Suprapubic skin (tissue), 4 donors: ENCODE results near the gene SYCE3. TPM values are rescaled to one million over a fixed set of nuclear protein-coding genes. Genes with fewer than 3 reads are reported as not detected.

ENCODE experiments used
- DNase-seq, 2 donors: peaks; one replicate each; pipeline ENCODE4 v3.0.0-alpha.2; 2019; ENCODE audit warnings: low spot score in 2 of 2
- H3K27ac ChIP-seq: fragments of 200-600 bp; sonication (generic); one replicate; pipeline ENCODE4 v1.5.1; 2019
- H3K27me3 ChIP-seq: fragments of 200-600 bp; sonication (generic); one replicate; pipeline ENCODE4 v1.5.1; 2019
- H3K36me3 ChIP-seq: fragments of 200-600 bp; sonication (generic); one replicate; pipeline ENCODE4 v1.5.1; 2019
- H3K4me1 ChIP-seq: fragments of 200-600 bp; sonication (generic); one replicate; pipeline ENCODE4 v1.5.1; 2019
- H3K4me3 ChIP-seq: fragments of 200-600 bp; sonication (generic); one replicate; pipeline ENCODE4 v1.5.1; 2019; ENCODE audit warnings: mild to moderate bottlenecking
- H3K9me3 ChIP-seq: fragments of 200-600 bp; sonication (generic); one replicate; pipeline ENCODE4 v1.5.1; 2019
- EP300 ChIP-seq: sonication (generic); formaldehyde crosslinking; IDR thresholded peaks from one replicate; pipeline ENCODE4 v1.6.1; 2017; ENCODE audit warnings: antibody characterized with exemption
- POLR2A ChIP-seq, 2 donors: fragments of 450-650 bp; IDR thresholded peaks; one replicate each; pipeline ENCODE4 v1.6.1; 2017; ENCODE audit warnings: antibody characterized with exemption in 2 of 2, mild to moderate bottlenecking in 2 of 2, moderate library complexity in 2 of 2
- POLR2AphosphoS5 ChIP-seq, 3 donors: sonication (generic); formaldehyde crosslinking; IDR thresholded peaks; one replicate each; pipeline ENCODE4 v1.6.1; 2017; ENCODE audit warnings: antibody characterized with exemption in 3 of 3
- WGBS: methylation state at CpG from one replicate; pipeline ENCODE4 v1.1.5; 2018; 5-methylcytosine and 5-hydroxymethylcytosine counted together
- total RNA-seq, 4 donors: library from RNA; depleted of rRNA; stranded (reverse); fragments of >200 nt; gene quantifications; one replicate each; pipeline ENCODE4 v1.1.0, GENCODE V29; 2016
- TF ChIP-seq, protein P1 (sequence below), 2 donors: fragments of 200-600 bp in 1 of 2; fragments of 450-650 bp in 1 of 2; sonication (generic) in 1 of 2; IDR thresholded peaks; one replicate each; pipeline ENCODE4 v1.5.1; 2016 to 2019; ENCODE audit warnings: antibody characterized with exemption in 2 of 2, mild to moderate bottlenecking in 1 of 2, moderate library complexity in 1 of 2

The SYCE3 gene
- total RNA-seq, 4 donors from 2014 or later: not detected

DNA sequence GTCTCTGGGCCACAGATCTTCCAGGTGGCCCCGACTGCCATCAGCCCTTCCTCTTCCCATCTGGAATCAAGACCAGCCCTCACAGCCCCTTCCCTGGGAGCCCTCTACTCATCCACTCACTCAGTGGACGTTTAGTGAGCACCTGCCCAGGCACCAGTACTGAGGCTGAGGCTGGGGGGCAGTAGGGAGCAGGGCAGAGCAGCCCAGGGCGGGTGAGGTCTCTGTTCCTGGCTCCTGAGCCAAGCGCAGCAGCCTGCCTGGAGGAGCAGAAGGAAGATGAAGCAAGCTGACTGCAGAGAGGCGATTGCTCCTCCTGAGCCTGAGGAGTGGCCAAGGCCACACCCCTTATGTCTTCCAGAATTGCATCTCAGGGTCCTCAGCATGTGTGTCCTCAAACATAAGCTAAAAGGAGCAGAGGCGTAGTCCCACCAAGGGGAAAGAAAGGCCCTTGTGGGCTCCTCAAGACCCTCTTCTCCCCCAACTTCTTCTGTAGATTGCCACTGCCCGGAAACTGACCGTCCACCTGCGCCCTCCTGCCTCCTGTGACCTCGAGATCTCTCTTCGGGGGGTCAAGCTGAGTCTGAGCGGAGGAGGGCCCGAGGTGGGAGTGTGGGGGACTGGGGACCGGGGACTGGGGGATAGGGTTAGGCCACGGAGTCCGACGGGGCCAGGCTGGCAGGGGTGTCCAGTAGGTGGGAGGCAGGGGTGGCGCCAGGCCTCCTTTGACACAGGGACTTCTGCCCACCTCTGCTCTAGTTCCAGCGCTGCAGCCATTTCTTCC is 43.6 kb upstream of the SYCE3 start:
- H3K4me1 ChIP-seq: peaks cover 5% of the 10 kb centered on the region
- H3K27ac ChIP-seq: no peak overlapping the region
- peaks cover 74% of the 10 kb centered on the region for H3K27me3 ChIP-seq
- TF ChIP-seq EP300 (no peak), POLR2AphosphoS5 (IDR thresholded peaks at IDR 0.05) (no peak), POLR2A (IDR thresholded peaks at IDR 0.05) (no peak)
- TF ChIP-seq, protein P1, sequence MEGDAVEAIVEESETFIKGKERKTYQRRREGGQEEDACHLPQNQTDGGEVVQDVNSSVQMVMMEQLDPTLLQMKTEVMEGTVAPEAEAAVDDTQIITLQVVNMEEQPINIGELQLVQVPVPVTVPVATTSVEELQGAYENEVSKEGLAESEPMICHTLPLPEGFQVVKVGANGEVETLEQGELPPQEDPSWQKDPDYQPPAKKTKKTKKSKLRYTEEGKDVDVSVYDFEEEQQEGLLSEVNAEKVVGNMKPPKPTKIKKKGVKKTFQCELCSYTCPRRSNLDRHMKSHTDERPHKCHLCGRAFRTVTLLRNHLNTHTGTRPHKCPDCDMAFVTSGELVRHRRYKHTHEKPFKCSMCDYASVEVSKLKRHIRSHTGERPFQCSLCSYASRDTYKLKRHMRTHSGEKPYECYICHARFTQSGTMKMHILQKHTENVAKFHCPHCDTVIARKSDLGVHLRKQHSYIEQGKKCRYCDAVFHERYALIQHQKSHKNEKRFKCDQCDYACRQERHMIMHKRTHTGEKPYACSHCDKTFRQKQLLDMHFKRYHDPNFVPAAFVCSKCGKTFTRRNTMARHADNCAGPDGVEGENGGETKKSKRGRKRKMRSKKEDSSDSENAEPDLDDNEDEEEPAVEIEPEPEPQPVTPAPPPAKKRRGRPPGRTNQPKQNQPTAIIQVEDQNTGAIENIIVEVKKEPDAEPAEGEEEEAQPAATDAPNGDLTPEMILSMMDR (IDR thresholded peaks at IDR 0.05): no peak
- WGBS: 71% methylated on average over 14 of the region's 19 CpGs
- H3K4me3 ChIP-seq: no peak overlapping the region
- H3K9me3 ChIP-seq: no peaks in the 10 kb centered on the region
- DNase-seq: peak in 1 of 2 donors; percentile 31
- H3K36me3 ChIP-seq: no peaks in the 10 kb centered on the region

DNA sequence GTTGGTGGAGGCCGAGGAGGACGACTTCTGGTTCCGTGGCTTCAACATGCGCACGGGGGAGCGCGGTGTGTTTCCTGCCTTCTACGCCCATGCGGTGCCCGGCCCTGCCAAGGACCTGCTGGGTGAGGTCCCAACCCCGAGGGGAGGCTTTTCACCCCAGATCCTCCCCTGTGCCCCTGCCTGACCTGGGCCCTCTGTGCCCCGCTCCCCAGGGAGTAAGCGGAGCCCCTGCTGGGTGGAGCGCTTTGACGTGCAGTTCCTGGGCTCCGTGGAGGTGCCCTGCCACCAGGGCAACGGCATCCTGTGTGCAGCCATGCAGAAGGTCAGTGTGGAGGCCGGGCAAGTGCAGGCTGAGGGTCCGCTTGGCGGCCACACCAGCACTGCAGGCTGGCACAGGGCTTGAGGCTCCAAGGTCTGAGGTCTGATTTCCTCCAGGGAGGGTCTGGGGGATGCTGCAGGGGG is 42.9 kb upstream of the SYCE3 start:
- Histone ChIP-seq H3K27ac (no peak overlapping the region), H3K27me3 (peaks cover 80% of the 10 kb centered on the region), H3K9me3 (no peaks in the 10 kb centered on the region), H3K4me1 (peaks cover 11% of the 10 kb centered on the region), H3K36me3 (no peaks in the 10 kb centered on the region), H3K4me3 (no peak overlapping the region)
- peak in 1 of 2 donors; percentile 53 for DNase-seq
- 92% methylated on average over 15 of the region's 20 CpGs for WGBS
- TF ChIP-seq POLR2A (IDR thresholded peaks at IDR 0.05) (no peak), EP300 (no peak), POLR2AphosphoS5 (IDR thresholded peaks at IDR 0.05) (no peak)
- TF ChIP-seq, protein P1 (IDR thresholded peaks at IDR 0.05): no peak

DNA sequence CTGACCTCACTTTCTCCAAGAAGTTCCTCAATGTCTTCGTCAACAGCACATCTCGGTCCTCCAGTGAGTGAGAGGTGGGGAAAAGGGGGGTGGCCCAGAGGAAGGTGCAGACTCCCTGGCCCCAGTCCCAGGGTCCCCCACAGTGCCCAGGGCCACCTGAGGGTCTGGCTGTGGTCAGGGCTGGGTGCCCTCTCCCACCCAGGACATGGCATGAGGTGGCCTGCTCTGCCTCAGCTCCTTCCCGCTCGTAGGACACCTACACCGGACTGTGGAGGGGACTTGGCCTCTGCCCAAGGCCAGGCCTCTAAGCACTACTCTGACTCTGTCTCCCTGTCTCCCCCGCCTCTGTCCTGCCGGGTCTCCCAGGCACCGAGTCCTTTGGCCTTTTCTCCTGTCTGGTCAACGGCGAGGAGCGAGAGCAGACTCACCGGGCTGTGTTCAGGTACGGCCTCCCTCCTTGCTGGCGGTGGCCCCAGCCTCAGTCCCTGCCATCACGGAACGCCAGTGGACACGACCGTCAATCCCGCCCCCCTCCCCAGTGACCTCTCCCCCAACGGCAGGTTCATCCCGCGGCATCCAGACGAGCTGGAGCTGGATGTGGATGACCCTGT is 42.4 kb upstream of the SYCE3 start:
- 83% methylated on average over 13 of the region's 23 CpGs for WGBS
- no peaks in the 10 kb centered on the region for H3K9me3 ChIP-seq
- no peak overlapping the region for H3K4me3 ChIP-seq
- H3K27ac ChIP-seq: no peak overlapping the region
- DNase-seq: no peak
- no peaks in the 10 kb centered on the region for H3K36me3 ChIP-seq
- peaks cover 14% of the 10 kb centered on the region for H3K4me1 ChIP-seq
- peaks cover 80% of the 10 kb centered on the region for H3K27me3 ChIP-seq
- TF ChIP-seq POLR2A (IDR thresholded peaks at IDR 0.05): no peak
- TF ChIP-seq, protein P1 (IDR thresholded peaks at IDR 0.05): no peak
- TF ChIP-seq POLR2AphosphoS5 (IDR thresholded peaks at IDR 0.05): no peak
- TF ChIP-seq EP300: no peak

DNA sequence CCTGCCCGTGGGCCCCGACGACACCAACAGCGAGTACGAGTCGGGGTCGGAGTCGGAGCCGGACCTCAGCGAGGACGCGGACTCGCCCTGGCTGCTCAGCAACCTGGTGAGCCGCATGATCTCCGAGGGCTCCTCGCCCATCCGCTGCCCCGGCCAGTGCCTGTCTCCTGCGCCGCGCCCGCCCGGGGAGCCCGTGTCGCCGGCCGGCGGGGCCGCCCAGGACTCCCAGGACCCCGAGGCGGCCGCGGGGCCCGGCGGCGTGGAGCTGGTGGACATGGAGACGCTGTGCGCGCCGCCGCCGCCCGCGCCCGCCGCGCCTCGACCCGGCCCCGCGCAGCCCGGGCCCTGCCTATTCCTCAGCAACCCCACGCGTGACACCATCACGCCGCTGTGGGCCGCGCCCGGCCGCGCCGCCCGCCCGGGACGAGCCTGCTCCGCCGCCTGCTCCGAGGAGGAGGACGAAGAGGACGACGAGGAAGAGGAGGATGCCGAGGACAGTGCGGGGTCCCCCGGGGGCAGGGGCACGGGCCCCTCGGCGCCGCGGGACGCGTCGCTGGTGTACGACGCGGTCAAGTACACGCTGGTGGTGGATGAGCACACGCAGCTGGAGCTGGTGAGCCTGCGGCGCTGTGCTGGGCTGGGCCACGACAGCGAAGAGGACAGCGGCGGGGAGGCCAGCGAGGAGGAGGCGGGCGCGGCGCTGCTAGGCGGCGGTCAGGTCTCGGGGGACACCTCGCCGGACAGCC is 41.7 kb upstream of the SYCE3 start:
- H3K4me3 ChIP-seq: no peak overlapping the region
- peaks cover 19% of the 10 kb centered on the region for H3K4me1 ChIP-seq
- 73% methylated on average over 47 of the region's 103 CpGs for WGBS
- H3K27me3 ChIP-seq: peaks cover 87% of the 10 kb centered on the region
- no peaks in the 10 kb centered on the region for H3K36me3 ChIP-seq
- no peak overlapping the region for H3K27ac ChIP-seq
- no peaks in the 10 kb centered on the region for H3K9me3 ChIP-seq
- TF ChIP-seq POLR2A (IDR thresholded peaks at IDR 0.05) (no peak), EP300 (no peak), POLR2AphosphoS5 (IDR thresholded peaks at IDR 0.05) (no peak)
- no peak for DNase-seq

DNA sequence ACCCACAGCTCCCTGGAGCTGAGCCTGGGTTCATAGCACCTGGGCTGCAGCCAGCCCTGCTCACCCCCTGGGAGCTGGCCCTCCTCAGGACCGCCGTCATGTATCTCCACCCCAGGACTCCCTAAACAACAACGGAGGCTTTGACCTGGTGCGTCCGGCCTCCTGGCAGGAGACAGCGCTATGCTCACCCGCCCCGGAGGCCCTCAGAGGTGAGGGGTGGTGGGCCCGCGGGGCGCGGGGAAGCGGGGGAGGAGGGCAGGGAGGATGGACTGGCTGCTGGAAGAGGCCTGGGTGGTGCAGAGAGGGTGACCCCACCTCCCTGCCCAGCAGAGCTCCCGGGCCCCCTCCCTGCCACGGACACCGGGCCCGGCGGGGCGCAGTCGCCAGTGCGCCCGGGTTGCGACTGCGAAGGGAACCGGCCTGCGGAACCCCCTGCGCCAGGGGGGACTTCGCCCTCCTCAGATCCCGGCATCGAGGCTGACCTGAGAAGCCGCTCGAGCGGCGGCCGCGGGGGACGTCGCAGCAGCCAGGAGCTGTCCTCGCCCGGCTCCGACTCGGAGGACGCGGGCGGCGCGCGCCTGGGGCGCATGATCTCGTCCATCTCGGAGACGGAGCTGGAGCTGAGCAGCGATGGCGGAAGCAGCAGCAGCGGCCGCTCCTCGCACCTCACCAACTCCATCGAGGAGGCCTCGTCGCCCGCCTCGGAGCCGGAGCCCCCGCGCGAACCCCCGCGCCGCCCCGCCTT is 41.0 kb upstream of the SYCE3 start:
- no CpG with 5 or more reads among the region's 70 CpGs for WGBS

More for the DNA sequence above, 41.0 kb upstream of the SYCE3 start:
- H3K9me3 ChIP-seq: no peaks in the 10 kb centered on the region
- no peak overlapping the region for H3K27ac ChIP-seq
- peaks cover 19% of the 10 kb centered on the region for H3K4me1 ChIP-seq
- peaks cover 93% of the 10 kb centered on the region for H3K27me3 ChIP-seq
- H3K4me3 ChIP-seq: no peak overlapping the region
- H3K36me3 ChIP-seq: no peaks in the 10 kb centered on the region
- no peak for DNase-seq
- TF ChIP-seq EP300 (no peak), POLR2A (IDR thresholded peaks at IDR 0.05) (no peak), POLR2AphosphoS5 (IDR thresholded peaks at IDR 0.05) (no peak)
- TF ChIP-seq, protein P1 (IDR thresholded peaks at IDR 0.05): no peak
